T-helper 1 cell treated with Interleukin-12 subunit alpha and Interleukin-12 subunit beta and Interleukin-4 antibody, amounts not matched to agents 30 μg/mL and 1 μg/mL, for 36 hours (primary cell): ENCODE measurements around the gene STK11.

Experiments
- H3K27ac Mint-ChIP-seq: one replicate; pipeline ENCODE4 v1.8.0; 2021; ENCODE audit warnings: mild to moderate bottlenecking, mixed read lengths
- H3K27me3 Mint-ChIP-seq: one replicate; pipeline ENCODE4 v1.8.0; 2021; ENCODE audit warnings: low read depth, mixed read lengths
- H3K36me3 Mint-ChIP-seq: one replicate; pipeline ENCODE4 v1.8.0; 2021; ENCODE audit warnings: low read depth, mixed read lengths
- H3K4me1 Mint-ChIP-seq: one replicate; pipeline ENCODE4 v1.8.0; 2021; ENCODE audit warnings: low read depth, mixed read lengths
- H3K4me3 Mint-ChIP-seq: one replicate; pipeline ENCODE4 v1.8.0; 2021; ENCODE audit warnings: mild to moderate bottlenecking, moderate library complexity, mixed read lengths
- H3K9me3 Mint-ChIP-seq: one replicate; pipeline ENCODE4 v1.8.0; 2021; ENCODE audit warnings: mixed read lengths

The STK11 gene

GRCh38 chr19:1275976-1276627 is 70.5 kb downstream of the STK11 start:
- Mint-ChIP-seq H3K4me1 (peaks cover 35% of the 10 kb centered on the region), H3K27me3 (no peaks in the 10 kb centered on the region), H3K27ac (peak overlapping the region; percentile 97), H3K9me3 (no peaks in the 10 kb centered on the region), H3K4me3 (peak overlapping the region; percentile 93), H3K36me3 (peaks cover 36% of the 10 kb centered on the region)

- H3K4me1 Mint-ChIP-seq: peaks cover 30% of the 10 kb centered on the region
- no peaks in the 10 kb centered on the region for H3K27me3 Mint-ChIP-seq
- no peaks in the 10 kb centered on the region for H3K9me3 Mint-ChIP-seq
- peak overlapping the region; percentile 96 for H3K27ac Mint-ChIP-seq
- peaks cover 31% of the 10 kb centered on the region for H3K36me3 Mint-ChIP-seq
- H3K4me3 Mint-ChIP-seq: peak overlapping the region; percentile 93
Measured at GRCh38 chr19:1276628-1277022, 71.0 kb downstream of the STK11 start.

- Mint-ChIP-seq H3K9me3 (no peaks in the 10 kb centered on the region), H3K27ac (peak overlapping the region; percentile 96), H3K36me3 (peaks cover 27% of the 10 kb centered on the region), H3K4me3 (peak overlapping the region; percentile 93), H3K27me3 (no peaks in the 10 kb centered on the region), H3K4me1 (peaks cover 26% of the 10 kb centered on the region)
Measured at GRCh38 chr19:1277061-1277460, 71.5 kb downstream of the STK11 start.
